Esophagus squamous epithelium (tissue), 5 donors: ENCODE data around the gene SYT1. TPM values are rescaled to one million over a fixed set of nuclear protein-coding genes. Genes with fewer than 3 reads are reported as not detected.

ENCODE experiments used
- DNase-seq: peaks from one replicate; lab custom pipeline; 2025; lab: John Stamatoyannopoulos, UW
- H3K27ac ChIP-seq, 4 donors: fragments of 200-600 bp; sonication (generic); one replicate each; pipeline ENCODE4 v1.5.1; 2016 to 2019; ENCODE audit warnings: mild to moderate bottlenecking in 1 of 4
- H3K27me3 ChIP-seq, 4 donors: fragments of 200-600 bp; sonication (generic); 1 replicate in 3 of 4; 2 replicates in 1 of 4; pipeline versions ENCODE4 v1.5.1 to v1.6.0; 2017 to 2021; ENCODE audit warnings: antibody characterized with exemption in 1 of 4
- H3K36me3 ChIP-seq, 3 donors: fragments of 200-600 bp; sonication (generic); one replicate each; pipeline ENCODE4 v1.5.1; 2016 to 2019
- H3K4me1 ChIP-seq, 3 donors: fragments of 200-600 bp; sonication (generic); one replicate each; pipeline ENCODE4 v1.5.1; 2017 to 2019
- H3K4me3 ChIP-seq, 4 donors: fragments of 200-600 bp; sonication (generic); 1 replicate in 3 of 4; 2 replicates in 1 of 4; pipeline ENCODE4 v1.5.1; 2016 to 2019; ENCODE audit warnings: mild to moderate bottlenecking in 2 of 4, moderate library complexity in 1 of 4
- H3K9me3 ChIP-seq, 3 donors: fragments of 200-600 bp; sonication (generic); one replicate each; pipeline ENCODE4 v1.5.1; 2016 to 2019
- CTCF ChIP-seq, 6 experiments: fragments of 450-650 bp in 4 of 6; fragments of 200-600 bp in 2 of 6; sonication (generic) in 2 of 6; IDR thresholded peaks; one replicate each; pipeline ENCODE4 v1.5.1; 2016 to 2019; ENCODE audit warnings: antibody characterized with exemption in 6 of 6, mild to moderate bottlenecking in 4 of 6, moderate library complexity in 4 of 6
- POLR2A ChIP-seq, 4 donors: fragments of 450-650 bp; IDR thresholded peaks; one replicate each; pipeline ENCODE4 v1.6.1; 2017; ENCODE audit warnings: antibody characterized with exemption in 4 of 4, mild to moderate bottlenecking in 4 of 4, moderate library complexity in 3 of 4
- WGBS, 2 donors: methylation state at CpG; one replicate each; pipeline ENCODE4 v1.1.5; 2018; 5-methylcytosine and 5-hydroxymethylcytosine counted together
- intact Hi-C: fragments of 100-400 bp; cut with DNase I; formaldehyde crosslinking; loops from one replicate; pipeline ENCODE4 v1.15.0; 2022
- total RNA-seq, 4 donors: library from RNA; depleted of rRNA; stranded (reverse); fragments of >200 nt; gene quantifications; one replicate each; pipeline ENCODE4 v1.1.0, GENCODE V29; 2016
- donor health status: DM: yes; HTN: yes; CAD: no.

Gene SYT1
- total RNA-seq, 4 donors from 2014 or later, result 0.26 to 2.7 TPM; not detected in 2

- H3K36me3 ChIP-seq, result no peaks in the 10 kb centered on the region
- TF ChIP-seq CTCF (IDR thresholded peaks at IDR 0.05) (no peak), POLR2A (IDR thresholded peaks at IDR 0.05) (no peak)
- intact Hi-C loops, result no loop called here
- H3K9me3 ChIP-seq, result no peaks in the 10 kb centered on the region
- H3K27me3 ChIP-seq, result no peaks in the 10 kb centered on the region
- WGBS, 2 donors, result 75 to 86% methylated on average over 2 of the region's 2 CpGs
- no peak for DNase-seq
- H3K27ac ChIP-seq, result no peak overlapping the region
- H3K4me3 ChIP-seq, result no peak overlapping the region
- no peaks in the 10 kb centered on the region for H3K4me1 ChIP-seq
Measured at GRCh38 chr12:79085106-79085682, 220.6 kb downstream of the SYT1 start.

DNA sequence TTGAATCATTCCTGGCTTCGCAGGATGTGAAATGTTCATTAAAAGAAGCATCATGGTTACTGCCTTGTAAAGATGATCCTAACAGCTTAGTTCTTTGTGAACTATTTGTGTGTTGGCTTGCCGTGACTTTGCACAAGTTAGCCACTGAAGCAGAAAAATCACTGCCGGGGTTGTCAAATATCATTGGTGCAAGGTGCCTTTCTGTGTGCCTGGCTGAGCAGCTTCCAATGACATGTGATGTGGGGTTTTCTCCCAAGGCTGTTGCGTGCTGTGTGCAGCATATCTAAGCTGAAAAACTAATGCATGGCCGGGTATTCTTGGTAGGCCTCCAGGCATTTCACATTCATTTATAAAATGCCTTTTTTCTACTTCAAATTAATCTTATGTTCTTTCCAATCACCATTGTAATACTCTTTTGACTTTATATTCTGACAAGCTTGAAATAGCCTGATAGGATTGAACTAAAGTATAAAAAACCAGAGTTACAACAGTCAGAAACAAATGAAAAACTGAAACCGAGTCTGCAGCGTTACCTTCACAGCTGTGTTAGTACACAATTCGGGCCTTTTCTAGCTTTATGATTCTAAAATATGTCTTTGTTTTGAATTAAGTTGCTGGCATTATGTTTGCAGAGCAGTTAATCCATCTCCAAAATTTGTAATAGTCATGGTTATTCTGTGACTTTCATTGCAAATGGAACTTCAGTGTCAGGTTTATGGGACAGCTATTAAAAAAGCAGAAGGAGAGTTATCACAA is 222.1 kb downstream of the SYT1 start:
- no peak for DNase-seq
- Histone ChIP-seq H3K4me3 (no peak overlapping the region), H3K27me3 (no peaks in the 10 kb centered on the region), H3K27ac (no peak overlapping the region), H3K36me3 (no peaks in the 10 kb centered on the region), H3K9me3 (no peaks in the 10 kb centered on the region), H3K4me1 (no peaks in the 10 kb centered on the region)
- intact Hi-C loops, result no loop called here
- TF ChIP-seq POLR2A (IDR thresholded peaks at IDR 0.05), result no peak
- WGBS, 2 donors, result 37 to 42% methylated on average over 8 of the region's 8 CpGs

DNA sequence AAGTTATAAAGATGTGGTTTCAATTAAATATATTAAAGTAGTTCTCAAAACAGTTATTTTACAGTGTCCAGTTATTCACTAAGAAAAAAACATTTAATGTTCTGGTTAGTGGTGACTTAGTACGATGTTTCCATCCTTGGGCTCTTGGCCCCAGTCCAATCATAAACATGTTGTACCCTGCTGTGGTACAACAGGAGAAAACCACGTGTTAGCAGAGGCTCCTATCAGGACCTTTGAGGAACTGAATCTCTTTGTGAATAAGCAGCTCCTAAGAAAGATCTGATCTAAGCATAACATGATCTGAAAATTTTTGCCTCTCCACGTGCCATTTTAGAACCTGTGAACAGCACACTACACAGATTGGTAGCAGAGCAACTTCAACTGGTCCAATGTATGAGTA is 234.0 kb downstream of the SYT1 start:
- intact Hi-C loops, result no loop called here
- no peak for DNase-seq
- Histone ChIP-seq H3K27me3 (no peaks in the 10 kb centered on the region), H3K9me3 (no peaks in the 10 kb centered on the region), H3K27ac (no peak overlapping the region), H3K36me3 (no peaks in the 10 kb centered on the region), H3K4me3 (no peak overlapping the region), H3K4me1 (no peaks in the 10 kb centered on the region)
- TF ChIP-seq CTCF (IDR thresholded peaks at IDR 0.05), result no peak
- TF ChIP-seq POLR2A (IDR thresholded peaks at IDR 0.05), result no peak
- 30 to 49% methylated on average over 3 of the region's 3 CpGs for WGBS, 2 donors

DNA sequence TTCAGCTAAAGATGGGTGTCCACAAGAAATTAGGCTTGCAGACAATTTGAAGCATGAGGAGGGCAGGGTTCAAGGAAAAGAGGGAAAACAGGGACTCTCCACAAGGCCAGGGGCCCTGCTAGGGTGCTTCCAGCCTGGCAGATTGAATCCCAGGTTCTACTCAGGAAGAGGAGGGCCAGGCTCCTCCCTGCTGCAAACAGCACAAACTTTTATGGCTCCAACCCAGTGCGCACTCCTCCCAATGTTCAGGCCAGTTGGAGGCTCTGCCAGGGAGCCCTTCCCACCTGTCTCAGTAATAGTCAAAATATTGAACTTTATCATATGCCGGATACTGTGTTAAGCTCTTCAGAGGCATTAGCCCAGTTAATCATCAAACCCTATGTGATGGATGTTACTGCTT is 244.4 kb downstream of the SYT1 start:
- no peaks in the 10 kb centered on the region for H3K9me3 ChIP-seq
- no peaks in the 10 kb centered on the region for H3K27me3 ChIP-seq
- WGBS, 2 donors, result 71 to 93% methylated on average over 2 of the region's 2 CpGs
- H3K4me1 ChIP-seq, result no peaks in the 10 kb centered on the region
- no peak for TF ChIP-seq CTCF (IDR thresholded peaks at IDR 0.05)
- TF ChIP-seq POLR2A (IDR thresholded peaks at IDR 0.05), result no peak
- H3K36me3 ChIP-seq, result no peaks in the 10 kb centered on the region
- DNase-seq, result no peak
- intact Hi-C loops, result no loop called here
- no peak overlapping the region for H3K27ac ChIP-seq
- no peak overlapping the region for H3K4me3 ChIP-seq

- Histone ChIP-seq H3K36me3 (no peaks in the 10 kb centered on the region), H3K27ac (no peak overlapping the region), H3K9me3 (no peaks in the 10 kb centered on the region), H3K27me3 (no peaks in the 10 kb centered on the region), H3K4me3 (no peak overlapping the region), H3K4me1 (no peaks in the 10 kb centered on the region)
- TF ChIP-seq CTCF (IDR thresholded peaks at IDR 0.05) (no peak), POLR2A (IDR thresholded peaks at IDR 0.05) (no peak)
- intact Hi-C loops, result no loop called here
- DNase-seq, result no peak
Measured at GRCh38 chr12:79114896-79115295, 250.3 kb downstream of the SYT1 start.
